ENCODE results near the gene RASA3.
"Not testable (repeated sequence)": the region's sequence is repeated elsewhere in the genome, so short reads cannot be mapped to it uniquely, and the experiment has no call there.

Gene RASA3

GRCh38 chr13:114076329-114077090 lies 55.9 kb downstream of the RASA3 start:
- no peak overlapping the region for H3K4me3 ChIP-seq (ENCODE audit: low read depth, low read length)
- no peaks in the 10 kb centered on the region for H3K4me1 ChIP-seq (ENCODE audit: control insufficient read depth, insufficient read depth, low read length)
- H3K9me3 ChIP-seq (ENCODE audit: control insufficient read depth, insufficient read depth, low read length), result no peaks in the 10 kb centered on the region
- no peaks in the 10 kb centered on the region for H3K27me3 ChIP-seq (ENCODE audit: control insufficient read depth, insufficient read depth, low read length)
- no peak overlapping the region for H3K9ac ChIP-seq (ENCODE audit: low read depth, low read length)
- H3K36me3 ChIP-seq (ENCODE audit: control insufficient read depth, insufficient read depth, low read length), result no peaks in the 10 kb centered on the region

GRCh38 chr13:114075811-114076210 lies 56.6 kb downstream of the RASA3 start:
- not testable (repeated sequence) for H3K4me1 ChIP-seq (ENCODE audit: control insufficient read depth, insufficient read depth, low read length); H3K4me3 ChIP-seq (ENCODE audit: low read depth, low read length); H3K27me3 ChIP-seq (ENCODE audit: control insufficient read depth, insufficient read depth, low read length); H3K9me3 ChIP-seq (ENCODE audit: control insufficient read depth, insufficient read depth, low read length); H3K9ac ChIP-seq (ENCODE audit: low read depth, low read length); H3K36me3 ChIP-seq (ENCODE audit: control insufficient read depth, insufficient read depth, low read length)

- Histone ChIP-seq H3K27me3 (ENCODE audit: control insufficient read depth, insufficient read depth, low read length) (no peaks in the 10 kb centered on the region), H3K9me3 (ENCODE audit: control insufficient read depth, insufficient read depth, low read length) (no peaks in the 10 kb centered on the region), H3K4me1 (ENCODE audit: control insufficient read depth, insufficient read depth, low read length) (no peaks in the 10 kb centered on the region), H3K4me3 (ENCODE audit: low read depth, low read length) (no peak overlapping the region), H3K36me3 (ENCODE audit: control insufficient read depth, insufficient read depth, low read length) (no peaks in the 10 kb centered on the region), H3K9ac (ENCODE audit: low read depth, low read length) (no peak overlapping the region)
These were observed 57.6 kb downstream of the RASA3 start for GRCh38 chr13:114074671-114075315.

- no peak overlapping the region for H3K9ac ChIP-seq (ENCODE audit: low read depth, low read length)
- H3K9me3 ChIP-seq (ENCODE audit: control insufficient read depth, insufficient read depth, low read length), result no peaks in the 10 kb centered on the region
- no peaks in the 10 kb centered on the region for H3K36me3 ChIP-seq (ENCODE audit: control insufficient read depth, insufficient read depth, low read length)
- no peaks in the 10 kb centered on the region for H3K27me3 ChIP-seq (ENCODE audit: control insufficient read depth, insufficient read depth, low read length)
- no peaks in the 10 kb centered on the region for H3K4me1 ChIP-seq (ENCODE audit: control insufficient read depth, insufficient read depth, low read length)
- H3K4me3 ChIP-seq (ENCODE audit: low read depth, low read length), result no peak overlapping the region
These were observed 58.4 kb downstream of the RASA3 start for GRCh38 chr13:114073881-114074612.

GRCh38 chr13:114072421-114072820 lies 60.0 kb downstream of the RASA3 start:
- H3K4me3 ChIP-seq (ENCODE audit: low read depth, low read length), result no peak overlapping the region
- no peak overlapping the region for H3K9ac ChIP-seq (ENCODE audit: low read depth, low read length)
- no peaks in the 10 kb centered on the region for H3K9me3 ChIP-seq (ENCODE audit: control insufficient read depth, insufficient read depth, low read length)
- H3K36me3 ChIP-seq (ENCODE audit: control insufficient read depth, insufficient read depth, low read length), result no peaks in the 10 kb centered on the region
- no peaks in the 10 kb centered on the region for H3K27me3 ChIP-seq (ENCODE audit: control insufficient read depth, insufficient read depth, low read length)
- H3K4me1 ChIP-seq (ENCODE audit: control insufficient read depth, insufficient read depth, low read length), result no peaks in the 10 kb centered on the region

- no peaks in the 10 kb centered on the region for H3K9me3 ChIP-seq (ENCODE audit: control insufficient read depth, insufficient read depth, low read length)
- no peaks in the 10 kb centered on the region for H3K4me1 ChIP-seq (ENCODE audit: control insufficient read depth, insufficient read depth, low read length)
- no peak overlapping the region for H3K4me3 ChIP-seq (ENCODE audit: low read depth, low read length)
- H3K36me3 ChIP-seq (ENCODE audit: control insufficient read depth, insufficient read depth, low read length), result no peaks in the 10 kb centered on the region
- H3K9ac ChIP-seq (ENCODE audit: low read depth, low read length), result no peak overlapping the region
- no peaks in the 10 kb centered on the region for H3K27me3 ChIP-seq (ENCODE audit: control insufficient read depth, insufficient read depth, low read length)
These were observed 60.4 kb downstream of the RASA3 start for GRCh38 chr13:114071991-114072390.

GRCh38 chr13:114071410-114071809 lies 61.0 kb downstream of the RASA3 start:
- Histone ChIP-seq H3K36me3 (ENCODE audit: control insufficient read depth, insufficient read depth, low read length) (no peaks in the 10 kb centered on the region), H3K4me3 (ENCODE audit: low read depth, low read length) (no peak overlapping the region), H3K9ac (ENCODE audit: low read depth, low read length) (no peak overlapping the region)

GRCh38 chr13:114070098-114070799 lies 62.2 kb downstream of the RASA3 start:
- H3K36me3 ChIP-seq (ENCODE audit: control insufficient read depth, insufficient read depth, low read length), result no peaks in the 10 kb centered on the region
- no peaks in the 10 kb centered on the region for H3K27me3 ChIP-seq (ENCODE audit: control insufficient read depth, insufficient read depth, low read length)
- H3K9me3 ChIP-seq (ENCODE audit: control insufficient read depth, insufficient read depth, low read length), result no peaks in the 10 kb centered on the region
- H3K9ac ChIP-seq (ENCODE audit: low read depth, low read length), result no peak overlapping the region
- H3K4me3 ChIP-seq (ENCODE audit: low read depth, low read length), result no peak overlapping the region
- H3K4me1 ChIP-seq (ENCODE audit: control insufficient read depth, insufficient read depth, low read length), result no peaks in the 10 kb centered on the region

More at GRCh38 chr13:114071410-114071809, 61.0 kb downstream of the RASA3 start:
- H3K4me1 ChIP-seq (ENCODE audit: control insufficient read depth, insufficient read depth, low read length), result no peaks in the 10 kb centered on the region
- H3K9me3 ChIP-seq (ENCODE audit: control insufficient read depth, insufficient read depth, low read length), result no peaks in the 10 kb centered on the region
- H3K27me3 ChIP-seq (ENCODE audit: control insufficient read depth, insufficient read depth, low read length), result no peaks in the 10 kb centered on the region

- no peaks in the 10 kb centered on the region for H3K9me3 ChIP-seq (ENCODE audit: control insufficient read depth, insufficient read depth, low read length)
- no peaks in the 10 kb centered on the region for H3K27me3 ChIP-seq (ENCODE audit: control insufficient read depth, insufficient read depth, low read length)
- H3K9ac ChIP-seq (ENCODE audit: low read depth, low read length), result no peak overlapping the region
- peaks cover 4% of the 10 kb centered on the region for H3K4me1 ChIP-seq (ENCODE audit: control insufficient read depth, insufficient read depth, low read length)
- H3K4me3 ChIP-seq (ENCODE audit: low read depth, low read length), result no peak overlapping the region
- no peaks in the 10 kb centered on the region for H3K36me3 ChIP-seq (ENCODE audit: control insufficient read depth, insufficient read depth, low read length)
These were observed 62.9 kb downstream of the RASA3 start for GRCh38 chr13:114069376-114070097.

- no peaks in the 10 kb centered on the region for H3K36me3 ChIP-seq (ENCODE audit: control insufficient read depth, insufficient read depth, low read length)
- peaks cover 4% of the 10 kb centered on the region for H3K4me1 ChIP-seq (ENCODE audit: control insufficient read depth, insufficient read depth, low read length)
- no peaks in the 10 kb centered on the region for H3K27me3 ChIP-seq (ENCODE audit: control insufficient read depth, insufficient read depth, low read length)
- H3K9ac ChIP-seq (ENCODE audit: low read depth, low read length), result peak overlapping the region; percentile 37
- no peaks in the 10 kb centered on the region for H3K9me3 ChIP-seq (ENCODE audit: control insufficient read depth, insufficient read depth, low read length)
- H3K4me3 ChIP-seq (ENCODE audit: low read depth, low read length), result no peak overlapping the region
These were observed 63.6 kb downstream of the RASA3 start for GRCh38 chr13:114068656-114069318.

Measured in iPS-15b (cell line).